RWPE1 (cell line): ENCODE measurements around the gene CALML6.

ENCODE experiments used
- CTCF ChIA-PET: fragments of 350-600 bp; sonication (Branson Sonifier 250); formaldehyde crosslinking; extraction: SDS; loops from one replicate; lab custom pipeline; 2021; lab: Yijun Ruan, JAX
- POLR2A ChIA-PET: fragments of 400-600 bp; formaldehyde crosslinking; extraction: SDS; loops from one replicate; lab custom pipeline; 2020; ENCODE audit warnings: antibody characterized with exemption; ENCODE audit not compliant: low non-redundant PET; lab: Yijun Ruan, JAX
- DNase-seq: peaks from one replicate; pipeline ENCODE4 v3.0.0; 2012; ENCODE audit warnings: low spot score
- H3K27ac ChIP-seq: fragments of 450-650 bp; 2 replicates; pipeline ENCODE4 v1.5.1; 2017
- CTCF ChIP-seq: fragments of 450-650 bp; conservative IDR thresholded peaks from 2 replicates; pipeline ENCODE4 v1.5.1; 2017; ENCODE audit warnings: low read depth, mild to moderate bottlenecking

The CALML6 gene

GRCh38 chr1:1917304-1917976 lies 2.4 kb downstream of the CALML6 start:
- no peak for TF ChIP-seq CTCF
- CTCF ChIA-PET: interaction anchor here (0.8 kb wide), 1 partner anchor 8 kb away, joined by 3 read pairs; no protein-coding TSS in a partner anchor
- no peak overlapping the region for H3K27ac ChIP-seq
- DNase-seq: no peak
- POLR2A ChIA-PET: no interaction called here

- POLR2A ChIA-PET: no interaction called here
- no peak for TF ChIP-seq CTCF
- peak overlapping the region; percentile 75; the same call in 1 of the 2 replicates for H3K27ac ChIP-seq
- CTCF ChIA-PET: interaction anchor here (0.8 kb wide), 1 partner anchor 9 kb away, joined by 3 read pairs; no protein-coding TSS in a partner anchor
- no peak for DNase-seq
Observed at GRCh38 chr1:1917995-1918900, 3.2 kb downstream of the CALML6 start.

GRCh38 chr1:1918901-1919303 lies 3.8 kb downstream of the CALML6 start, which contains the start of gene TMEM52:
TMEM52 (minus strand) TSS chr1:1919279; CDS start chr1:1919265, 14 bp downstream.
- POLR2A ChIA-PET: interaction anchor here (0.6 kb wide), 1 partner anchor 10 kb away, joined by 3 read pairs; no protein-coding TSS in a partner anchor
- no peak for TF ChIP-seq CTCF
- peak within 1 kb of the TSS; percentile 75 for H3K27ac ChIP-seq
- no peak for DNase-seq
- CTCF ChIA-PET: no interaction called here

- ChIA-PET POLR2A (interaction anchor here (0.6 kb wide), 1 partner anchor 11 kb away, joined by 3 read pairs; no protein-coding TSS in a partner anchor), CTCF (no interaction called here)
- TF ChIP-seq CTCF: no peak
- peak overlapping the region; percentile 75 for H3K27ac ChIP-seq
- DNase-seq: peak; percentile 100
Observed at GRCh38 chr1:1919304-1920056, 4.4 kb downstream of the CALML6 start.

GRCh38 chr1:1920057-1920607 lies 5.1 kb downstream of the CALML6 start:
- POLR2A ChIA-PET: no interaction called here
- H3K27ac ChIP-seq: peak overlapping the region; percentile 75
- no peak for DNase-seq
- CTCF ChIA-PET: no interaction called here
- TF ChIP-seq CTCF: no peak
